ENCODE data around the gene HESX1. TPM values are rescaled to one million over a fixed set of nuclear protein-coding genes. Genes with fewer than 3 reads are reported as not detected.

The HESX1 gene
- 0.68 and 1.1 TPM in 2 replicates for total RNA-seq

- intact Hi-C loops (cut with micrococcal nuclease) = no loop called here
These were observed at the start of gene HESX1 for GRCh38 chr3:57199895-57200297. Gene HESX1 (minus strand): TSS chr3:57199978. CDS start chr3:57199918, 60 bp downstream.

GRCh38 chr3:57244946-57245345 is 45.2 kb upstream of the HESX1 start:
- intact Hi-C loops (cut with micrococcal nuclease) = no loop called here

GRCh38 chr3:57234613-57235575 is 35.1 kb upstream of the HESX1 start:
- intact Hi-C loops (cut with micrococcal nuclease) = no loop called here

- intact Hi-C loops (cut with micrococcal nuclease) = no loop called here
These were observed 34.0 kb upstream of the HESX1 start for GRCh38 chr3:57233799-57234198.

GRCh38 chr3:57230006-57230405 is 30.2 kb upstream of the HESX1 start:
- intact Hi-C loops (cut with micrococcal nuclease) = no loop called here

- intact Hi-C loops (cut with micrococcal nuclease) = loop anchor here (2.0 to 10.0 kb wide), 9 partner anchors 57 to 1107 kb away; partner anchors contain the start of genes ARF4, ARHGEF3, DENND6A and PDE12
These were observed 28.4 kb upstream of the HESX1 start for GRCh38 chr3:57227930-57228751.

GRCh38 chr3:57227204-57227929 is 27.6 kb upstream of the HESX1 start, which contains the start of gene APPL1:
Gene APPL1 (plus strand): TSS chr3:57227729. CDS start chr3:57227884, 155 bp downstream.
- intact Hi-C loops (cut with micrococcal nuclease) = loop anchor here (5.0 to 10.0 kb wide), 6 partner anchors 313 to 1107 kb away; partner anchors contain the start of genes ARHGEF3, DENND6A, PDE12 and PXK

GRCh38 chr3:57226176-57226575 is 26.4 kb upstream of the HESX1 start:
- intact Hi-C loops (cut with micrococcal nuclease) = loop anchor here (5.0 to 10.0 kb wide), 6 partner anchors 311 to 1109 kb away; partner anchors contain the start of genes ARHGEF3, DENND6A, PDE12 and PXK

- intact Hi-C loops (cut with micrococcal nuclease) = loop anchor here (5.0 to 10.0 kb wide), 6 partner anchors 310 to 1110 kb away; partner anchors contain the start of genes ARHGEF3, DENND6A, PDE12 and PXK
These were observed 25.1 kb upstream of the HESX1 start for GRCh38 chr3:57224856-57225255.

- intact Hi-C loops (cut with micrococcal nuclease) = loop anchor here (10.0 kb wide), 2 partner anchors 307 to 1113 kb away; partner anchors contain the start of gene PXK
These were observed 22.1 kb upstream of the HESX1 start for GRCh38 chr3:57221883-57222282.

- intact Hi-C loops (cut with micrococcal nuclease) = no loop called here
These were observed 6.6 kb upstream of the HESX1 start for GRCh38 chr3:57206423-57206822.

- intact Hi-C loops (cut with micrococcal nuclease) = no loop called here
These were observed 5.1 kb downstream of the HESX1 start for GRCh38 chr3:57194641-57195040.

GRCh38 chr3:57192028-57192427 is 7.8 kb downstream of the HESX1 start:
- intact Hi-C loops (cut with micrococcal nuclease) = no loop called here

- intact Hi-C loops (cut with micrococcal nuclease) = no loop called here
These were observed 15.3 kb downstream of the HESX1 start for GRCh38 chr3:57184526-57184925.

- intact Hi-C loops (cut with micrococcal nuclease) = no loop called here
These were observed 20.0 kb downstream of the HESX1 start for GRCh38 chr3:57179580-57180410.

GRCh38 chr3:57176045-57176444 is 23.7 kb downstream of the HESX1 start:
- intact Hi-C loops (cut with micrococcal nuclease) = no loop called here

GRCh38 chr3:57173687-57174086 is 26.1 kb downstream of the HESX1 start:
- intact Hi-C loops (cut with micrococcal nuclease) = no loop called here

GRCh38 chr3:57170946-57171345 is 28.8 kb downstream of the HESX1 start:
- intact Hi-C loops (cut with micrococcal nuclease) = loop anchor here (2.0 kb wide), 1 partner anchor 58 kb away; no protein-coding TSS in a partner anchor

- intact Hi-C loops (cut with micrococcal nuclease) = loop anchor here (2.0 kb wide), 1 partner anchor 59 kb away; no protein-coding TSS in a partner anchor
These were observed 29.7 kb downstream of the HESX1 start for GRCh38 chr3:57169872-57170623.

Data from T-helper 2 cell treated with Interferon-gamma antibody and Interleukin-4, amounts not matched to agents 100 ng/mL and 5 ng/mL, for 36 hours (primary cell).